HEK293 (cell line): ENCODE measurements around the gene ABHD8.
A peak's percentile ranks its signal among the peaks of the same experiment; 100 is the strongest.

Experiments used
- CTCF ChIA-PET: fragments of 350-600 bp; formaldehyde crosslinking; extraction: SDS; loops from one replicate; lab custom pipeline; 2021; ENCODE audit warnings: antibody characterized with exemption; lab: Yijun Ruan, JAX
- POLR2A ChIA-PET: fragments of 300-600 bp; formaldehyde crosslinking; extraction: SDS; loops from one replicate; lab custom pipeline; 2020; ENCODE audit warnings: antibody characterized with exemption, inconsistent platforms; lab: Yijun Ruan, JAX
- H3K27ac ChIP-seq: fragments of 200-500 bp; sonication (Bioruptor generic); 2 replicates; pipeline ENCODE4 v1.5.1; 2014; ENCODE audit warnings: low read depth, low read length, control low read depth, inconsistent platforms; ENCODE audit errors: extremely low read depth
- H3K36me3 ChIP-seq, 2 experiments: fragments of 200-500 bp in 1 of 2; sonication (Bioruptor generic) in 1 of 2; 1 replicate in 1 of 2; 2 replicates in 1 of 2; pipeline ENCODE4 v1.5.1; 2014 to 2017; ENCODE audit warnings: inconsistent platforms in 2 of 2, low read length in 2 of 2; ENCODE audit not compliant: control insufficient read depth in 2 of 2, insufficient read depth in 1 of 2
- H3K4me1 ChIP-seq: fragments of 200-500 bp; sonication (Bioruptor generic); 2 replicates; pipeline ENCODE4 v1.5.1; 2014; ENCODE audit warnings: mild to moderate bottlenecking, low read length, inconsistent platforms; ENCODE audit not compliant: control insufficient read depth, insufficient read depth
- H3K4me3 ChIP-seq: 2 replicates; pipeline ENCODE4 v1.5.1; 2011; ENCODE audit warnings: low read depth, mild to moderate bottlenecking, control low read depth, low read length, moderate library complexity
- H3K9me3 ChIP-seq: fragments of 200-500 bp; sonication (Bioruptor generic); 2 replicates; pipeline ENCODE4 v1.5.1; 2014; ENCODE audit warnings: low read depth, low read length, inconsistent platforms; ENCODE audit not compliant: control insufficient read depth, insufficient read depth
- FEZF1 ChIP-seq: fragments of 450-650 bp; formaldehyde crosslinking; IDR thresholded peaks from 2 replicates; pipeline ENCODE4 v1.5.1; 2016; ENCODE audit warnings: missing biosample characterization, missing genetic modification characterization
- HIC1 ChIP-seq: fragments of 450-650 bp; formaldehyde crosslinking; IDR thresholded peaks from 2 replicates; pipeline ENCODE4 v1.5.1; 2016; ENCODE audit warnings: missing biosample characterization, missing genetic modification characterization
- KLF8 ChIP-seq: fragments of 450-650 bp; formaldehyde crosslinking; IDR thresholded peaks from 2 replicates; pipeline ENCODE4 v1.5.1; 2016; ENCODE audit warnings: missing biosample characterization, missing genetic modification characterization
- PRDM2 ChIP-seq: fragments of 450-650 bp; formaldehyde crosslinking; IDR thresholded peaks from 2 replicates; pipeline ENCODE4 v1.5.1; 2016; ENCODE audit warnings: missing biosample characterization, missing genetic modification characterization, borderline replicate concordance
- ZNF10 ChIP-seq: fragments of 450-650 bp; formaldehyde crosslinking; IDR thresholded peaks from 2 replicates; pipeline ENCODE4 v1.5.1; 2017; ENCODE audit warnings: missing biosample characterization, missing genetic modification characterization
- ZNF223 ChIP-seq: fragments of 450-650 bp; formaldehyde crosslinking; IDR thresholded peaks from 2 replicates; pipeline ENCODE4 v1.5.1; 2016; ENCODE audit warnings: missing biosample characterization, missing genetic modification characterization
- ZNF362 ChIP-seq: fragments of 450-650 bp; formaldehyde crosslinking; IDR thresholded peaks from 2 replicates; pipeline ENCODE4 v1.5.1; 2016; ENCODE audit warnings: missing biosample characterization, missing genetic modification characterization
- ZNF398 ChIP-seq: fragments of 450-650 bp; formaldehyde crosslinking; IDR thresholded peaks from 2 replicates; pipeline ENCODE4 v1.5.1; 2017; ENCODE audit warnings: missing biosample characterization, missing genetic modification characterization
- ZNF549 ChIP-seq: fragments of 450-650 bp; IDR thresholded peaks from 2 replicates; pipeline ENCODE4 v1.5.1; 2018; ENCODE audit warnings: missing biosample characterization, missing genetic modification characterization, mild to moderate bottlenecking, inconsistent platforms, moderate library complexity
- TF ChIP-seq, protein P1 (sequence below): IDR thresholded peaks from 2 replicates; pipeline ENCODE4 v1.6.1; 2011; ENCODE audit warnings: mild to moderate bottlenecking, low read depth, low read length, borderline replicate concordance
- TF ChIP-seq, protein P2 (sequence below): fragments of 450-650 bp; formaldehyde crosslinking; IDR thresholded peaks from 2 replicates; pipeline ENCODE4 v1.5.1; 2016; ENCODE audit warnings: missing biosample characterization, missing genetic modification characterization, low read depth

Gene ABHD8

DNA sequence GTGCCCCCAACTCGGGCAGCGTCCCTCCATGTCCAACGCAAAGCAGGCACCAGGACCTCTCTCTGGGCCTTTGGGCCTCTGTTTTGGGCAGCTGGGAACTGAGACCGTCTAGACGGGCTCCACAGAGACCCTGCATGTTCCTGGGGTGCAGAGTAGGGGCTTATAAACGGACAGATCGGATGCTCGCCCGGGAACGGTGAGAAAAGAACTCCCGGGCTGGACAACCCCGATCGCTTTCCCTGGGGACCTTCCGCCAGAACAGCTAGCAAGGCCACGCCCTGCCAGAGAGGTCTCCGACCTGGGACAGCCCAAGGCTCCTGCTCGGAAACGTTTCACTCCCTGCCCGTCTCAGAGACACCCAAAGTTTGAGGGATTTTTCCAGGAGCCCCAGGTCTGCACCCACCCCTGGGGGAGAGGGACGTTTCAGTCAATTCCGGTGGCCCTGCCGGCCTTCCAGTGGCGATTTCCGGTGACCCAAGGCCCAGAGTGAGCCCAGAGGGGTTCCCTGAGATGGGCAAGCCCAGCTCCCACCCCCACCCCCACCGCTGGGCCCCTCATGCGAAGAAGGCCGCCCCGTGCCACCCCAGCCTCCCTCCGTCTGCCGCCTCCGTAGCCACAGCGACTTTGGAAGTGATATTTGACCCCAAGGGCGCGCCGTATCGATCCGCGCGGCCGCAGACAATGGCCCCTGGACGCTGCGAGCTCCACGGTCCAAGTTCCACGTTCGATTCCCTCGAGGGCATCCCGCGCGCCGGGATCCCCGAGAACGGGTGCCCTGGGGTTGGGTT lies 59.2 kb downstream of the ABHD8 start (continued):
- TF ChIP-seq PRDM2 (tag by site-specific recombination) (no peak), ZNF223 (tag by site-specific recombination) (no peak), ZNF398 (peak; percentile 68)

GRCh38 chr19:17243211-17243829 lies 59.9 kb downstream of the ABHD8 start:
- Histone ChIP-seq H3K4me3 (peak overlapping the region; percentile 76), H3K9me3 (no peaks in the 10 kb centered on the region), H3K27ac (no peak overlapping the region), H3K4me1 (peaks cover 5% of the 10 kb centered on the region), H3K36me3 (peaks cover 0 to 20% of the 10 kb centered on the region in 2 experiments; a peak in 2 of 3 replicates)
- TF ChIP-seq, protein P1, sequence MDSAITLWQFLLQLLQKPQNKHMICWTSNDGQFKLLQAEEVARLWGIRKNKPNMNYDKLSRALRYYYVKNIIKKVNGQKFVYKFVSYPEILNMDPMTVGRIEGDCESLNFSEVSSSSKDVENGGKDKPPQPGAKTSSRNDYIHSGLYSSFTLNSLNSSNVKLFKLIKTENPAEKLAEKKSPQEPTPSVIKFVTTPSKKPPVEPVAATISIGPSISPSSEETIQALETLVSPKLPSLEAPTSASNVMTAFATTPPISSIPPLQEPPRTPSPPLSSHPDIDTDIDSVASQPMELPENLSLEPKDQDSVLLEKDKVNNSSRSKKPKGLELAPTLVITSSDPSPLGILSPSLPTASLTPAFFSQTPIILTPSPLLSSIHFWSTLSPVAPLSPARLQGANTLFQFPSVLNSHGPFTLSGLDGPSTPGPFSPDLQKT: no peak
- TF ChIP-seq KLF8 (tag by site-specific recombination): 0 out of 2 replicates have a peak, but pooled peaks have one; percentile 4
- TF ChIP-seq HIC1 (tag by site-specific recombination): peak; percentile 41; the same call in 1 of the 2 replicates
- TF ChIP-seq ZNF362: no peak
- TF ChIP-seq ZNF10 (tag by site-specific recombination): no peak
- TF ChIP-seq, protein P2, sequence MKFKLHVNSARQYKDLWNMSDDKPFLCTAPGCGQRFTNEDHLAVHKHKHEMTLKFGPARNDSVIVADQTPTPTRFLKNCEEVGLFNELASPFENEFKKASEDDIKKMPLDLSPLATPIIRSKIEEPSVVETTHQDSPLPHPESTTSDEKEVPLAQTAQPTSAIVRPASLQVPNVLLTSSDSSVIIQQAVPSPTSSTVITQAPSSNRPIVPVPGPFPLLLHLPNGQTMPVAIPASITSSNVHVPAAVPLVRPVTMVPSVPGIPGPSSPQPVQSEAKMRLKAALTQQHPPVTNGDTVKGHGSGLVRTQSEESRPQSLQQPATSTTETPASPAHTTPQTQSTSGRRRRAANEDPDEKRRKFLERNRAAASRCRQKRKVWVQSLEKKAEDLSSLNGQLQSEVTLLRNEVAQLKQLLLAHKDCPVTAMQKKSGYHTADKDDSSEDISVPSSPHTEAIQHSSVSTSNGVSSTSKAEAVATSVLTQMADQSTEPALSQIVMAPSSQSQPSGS (tag by site-specific recombination): no peak
- no peak for TF ChIP-seq FEZF1
- no peak for TF ChIP-seq ZNF549
- POLR2A ChIA-PET: interaction anchor here (1.2 to 6.8 kb wide), 4 partner anchors 17 to 38 kb away, joined by 5 to 29 read pairs (median 10); partner anchors contain the start of genes BABAM1, OCEL1 and USE1
- CTCF ChIA-PET: interaction anchor here (0.7 to 1.6 kb wide), 3 partner anchors 28 to 191 kb away, joined by 4 read pairs; partner anchors contain the start of gene USE1
